ENCODE results near the gene ZNF765. TPM values are rescaled to one million over a fixed set of nuclear protein-coding genes. Genes with fewer than 3 reads are reported as not detected.

ZNF765 gene
- total and polyA plus RNA-seq, 9 of the 15 experiments (the other 6 are each of a cell fraction or from before 2014, with no cell fraction given): 5.4 to 17.5 (median 9.6) TPM

- no peak for TF ChIP-seq STAG1 (CRISPR knock-in tag; IDR thresholded peaks at IDR 0.05; ENCODE audit: borderline replicate concordance)
- no peak for TF ChIP-seq YBX1 (IDR thresholded peaks at IDR 0.05)
- no peak for TF ChIP-seq ARID1B (IDR thresholded peaks at IDR 0.05)
- TF ChIP-seq CBFA2T2 (conservative IDR thresholded peaks at IDR 0.05): no peak
- peak; percentile 74 for TF ChIP-seq POLR2G (IDR thresholded peaks at IDR 0.05; ENCODE audit: low read depth, low read length)
- TF ChIP-seq TSC22D4 (tag; IDR thresholded peaks at IDR 0.05): no peak
- no peak for TF ChIP-seq POLR3G (IDR thresholded peaks at IDR 0.05; ENCODE audit: extremely low read depth, insufficient read length, insufficient replicate concordance)
- TF ChIP-seq RBM34 (IDR thresholded peaks at IDR 0.05; ENCODE audit: borderline replicate concordance, insufficient read depth, low read length): no peak
- TF ChIP-seq ID3 (CRISPR knock-in tag; IDR thresholded peaks at IDR 0.05): no peak
- no peak for TF ChIP-seq ID3 (tag; IDR thresholded peaks at IDR 0.05)
- TF ChIP-seq GABPB1 (CRISPR knock-in tag; IDR thresholded peaks at IDR 0.05): no peak
- TF ChIP-seq ZNF586 (CRISPR knock-in tag; conservative IDR thresholded peaks at IDR 0.05): no peak
- TF ChIP-seq DEAF1 (CRISPR knock-in tag; IDR thresholded peaks at IDR 0.05): no peak
- TF ChIP-seq SMARCC2 (IDR thresholded peaks at IDR 0.05; ENCODE audit: low read depth): no peak
- no peak for TF ChIP-seq HES1 (IDR thresholded peaks at IDR 0.05; ENCODE audit: low read depth)
- TF ChIP-seq FOSL1 (tag; conservative IDR thresholded peaks at IDR 0.05): no peak
- TF ChIP-seq SIRT6 (IDR thresholded peaks at IDR 0.05; ENCODE audit: low read depth, low read length): no peak
- TF ChIP-seq GTF2E2 (tag; IDR thresholded peaks at IDR 0.05): no peak
These were observed 29.6 kb upstream of the ZNF765 start, which contains the start of gene ZNF525 (continued) for GRCh38 chr19:53365134-53365898.
